Prostate gland (tissue), 2 donors: ENCODE measurements around the gene DNM2.

Experiments used
- POLR2A ChIP-seq: fragments of 450-650 bp; IDR thresholded peaks from one replicate; pipeline ENCODE4 v1.6.1; 2016; ENCODE audit warnings: antibody characterized with exemption, mild to moderate bottlenecking
- POLR2AphosphoS5 ChIP-seq: sonication (generic); formaldehyde crosslinking; IDR thresholded peaks from one replicate; pipeline ENCODE4 v1.6.1; 2017; ENCODE audit warnings: antibody characterized with exemption
- TF ChIP-seq, protein P1 (sequence below), 4 experiments: fragments of 200-600 bp in 2 of 4; fragments of 450-650 bp in 2 of 4; sonication (generic) in 2 of 4; IDR thresholded peaks; 1 replicate in 3 of 4; 2 replicates in 1 of 4; pipeline ENCODE4 v1.5.1; 2016 to 2019; ENCODE audit warnings: antibody characterized with exemption in 4 of 4, mild to moderate bottlenecking in 2 of 4, moderate library complexity in 2 of 4

DNA sequence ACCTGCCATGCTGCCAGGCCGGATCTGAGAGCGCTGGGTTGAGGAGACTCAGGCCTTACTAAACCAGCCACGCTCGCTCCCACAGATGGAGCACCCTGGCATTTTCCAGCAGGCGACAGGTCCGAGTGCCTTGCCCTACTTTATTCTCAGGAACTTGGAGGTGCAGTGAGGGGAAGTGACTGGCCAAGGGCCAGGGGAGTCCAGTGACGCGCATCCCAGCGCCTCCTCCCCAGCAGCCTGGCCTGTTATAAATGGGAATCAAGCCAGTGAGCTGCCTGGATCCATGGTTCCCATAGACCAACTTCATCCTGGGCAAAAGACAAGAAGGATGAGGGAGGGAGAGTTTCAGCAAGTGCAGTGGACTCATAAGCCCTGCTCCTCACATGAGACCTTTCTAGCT, 82.6 kb downstream of the DNM2 start:
- TF ChIP-seq POLR2A (no peak), POLR2AphosphoS5 (no peak)
- TF ChIP-seq, protein P1, sequence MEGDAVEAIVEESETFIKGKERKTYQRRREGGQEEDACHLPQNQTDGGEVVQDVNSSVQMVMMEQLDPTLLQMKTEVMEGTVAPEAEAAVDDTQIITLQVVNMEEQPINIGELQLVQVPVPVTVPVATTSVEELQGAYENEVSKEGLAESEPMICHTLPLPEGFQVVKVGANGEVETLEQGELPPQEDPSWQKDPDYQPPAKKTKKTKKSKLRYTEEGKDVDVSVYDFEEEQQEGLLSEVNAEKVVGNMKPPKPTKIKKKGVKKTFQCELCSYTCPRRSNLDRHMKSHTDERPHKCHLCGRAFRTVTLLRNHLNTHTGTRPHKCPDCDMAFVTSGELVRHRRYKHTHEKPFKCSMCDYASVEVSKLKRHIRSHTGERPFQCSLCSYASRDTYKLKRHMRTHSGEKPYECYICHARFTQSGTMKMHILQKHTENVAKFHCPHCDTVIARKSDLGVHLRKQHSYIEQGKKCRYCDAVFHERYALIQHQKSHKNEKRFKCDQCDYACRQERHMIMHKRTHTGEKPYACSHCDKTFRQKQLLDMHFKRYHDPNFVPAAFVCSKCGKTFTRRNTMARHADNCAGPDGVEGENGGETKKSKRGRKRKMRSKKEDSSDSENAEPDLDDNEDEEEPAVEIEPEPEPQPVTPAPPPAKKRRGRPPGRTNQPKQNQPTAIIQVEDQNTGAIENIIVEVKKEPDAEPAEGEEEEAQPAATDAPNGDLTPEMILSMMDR (IDR thresholded peaks at IDR 0.05): no peak
